Measurements from ENCODE around the gene GPR17.

GPR17 gene

GRCh38 chr2:127630096-127630863 is 15.7 kb upstream of the GPR17 start:
- no peak for DNase-seq

GRCh38 chr2:127630864-127631540 is 15.0 kb upstream of the GPR17 start:
- DNase-seq: no peak

DNA sequence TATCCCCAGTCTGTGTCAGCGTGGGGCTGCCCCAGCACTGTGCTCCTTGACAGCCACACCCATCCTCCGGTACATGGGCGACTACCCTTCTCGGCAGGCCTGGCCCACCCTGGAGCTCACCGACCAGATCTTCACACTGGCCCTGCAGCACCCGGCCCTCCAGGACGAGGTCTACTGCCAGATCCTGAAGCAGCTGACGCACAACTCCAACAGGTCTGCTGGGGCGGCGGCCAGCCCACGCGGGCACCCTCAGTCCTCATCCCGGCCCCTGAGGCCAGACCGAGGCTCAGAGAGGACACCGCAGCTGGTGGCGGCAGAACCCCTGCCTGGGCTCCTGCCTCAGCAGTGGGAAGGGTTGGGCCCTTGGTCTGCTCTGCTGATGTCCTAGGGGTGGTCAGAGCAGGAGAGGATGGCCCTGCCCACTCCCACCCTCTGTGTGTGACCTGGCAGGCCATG is 14.4 kb upstream of the GPR17 start:
- no peak for DNase-seq

GRCh38 chr2:127631997-127632581 is 13.9 kb upstream of the GPR17 start:
- DNase-seq: no peak

DNA sequence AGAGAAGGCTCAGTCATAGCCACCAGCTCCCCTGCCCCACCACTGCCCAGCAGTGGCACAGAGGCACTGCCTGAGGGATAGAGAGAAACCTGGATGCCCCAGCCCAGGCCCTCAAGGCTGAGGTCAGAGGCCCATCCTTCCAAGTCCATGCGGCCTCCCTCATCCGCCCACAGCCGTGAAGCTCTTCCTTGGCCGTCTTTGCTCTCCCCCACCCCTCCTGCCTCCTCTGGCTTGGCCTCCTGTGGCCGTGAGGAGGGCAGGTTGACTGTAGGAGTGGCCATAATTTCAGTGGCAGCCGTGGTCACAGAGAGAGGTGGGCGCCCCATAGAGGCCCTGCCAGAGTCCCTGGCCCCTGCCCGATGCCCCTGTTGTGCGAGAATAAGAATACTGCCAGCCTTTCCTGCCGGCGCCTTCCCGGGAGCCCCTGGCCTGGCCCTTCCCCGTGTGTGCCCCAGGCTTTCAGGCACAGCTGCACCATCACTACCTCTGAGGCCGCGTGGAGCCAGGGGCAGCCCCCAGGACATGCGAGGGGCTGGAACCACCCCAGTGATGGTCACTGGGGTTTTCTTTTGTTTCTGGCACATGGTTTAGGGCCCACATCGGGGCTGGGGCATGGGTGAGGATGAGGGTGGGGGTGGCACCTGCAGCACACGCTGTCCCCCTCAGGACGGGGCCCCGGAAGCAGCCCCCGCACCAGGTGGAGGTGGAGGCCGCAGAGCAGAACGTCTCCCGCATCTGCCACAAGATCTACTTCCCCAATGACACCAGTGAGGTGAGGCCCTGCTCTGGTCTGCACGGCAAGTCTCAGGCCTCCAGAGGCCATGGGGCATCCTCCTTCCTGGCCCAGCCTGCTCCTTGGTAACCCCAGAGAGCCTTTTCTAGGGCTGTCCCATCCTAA is 13.1 kb upstream of the GPR17 start:
- DNase-seq: no peak

DNA sequence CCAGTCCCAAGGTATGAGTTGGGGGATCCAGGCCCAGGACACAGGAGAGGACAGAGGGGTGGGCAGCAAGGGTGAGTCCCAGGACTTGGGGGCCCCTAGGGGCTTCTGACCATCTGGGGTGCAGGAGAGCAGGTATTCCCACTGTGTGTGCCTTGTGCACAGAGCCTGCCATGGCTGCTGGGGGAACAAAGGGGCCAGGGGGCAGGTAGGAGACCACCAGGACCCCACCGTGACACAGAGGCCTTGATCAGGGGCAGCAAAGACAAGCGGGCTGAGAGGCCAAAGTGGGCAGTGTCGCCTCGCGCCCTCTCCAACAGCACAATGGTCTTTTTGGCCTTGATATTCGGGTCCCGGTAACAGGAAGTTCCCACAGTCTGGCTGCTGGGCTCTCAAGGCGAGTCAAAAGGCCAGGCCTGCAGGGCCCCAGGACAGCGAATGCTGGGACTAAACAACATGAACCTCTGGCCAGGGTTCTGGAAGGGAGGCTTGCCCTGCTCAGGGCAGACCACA is 12.3 kb upstream of the GPR17 start:
- no peak for DNase-seq

GRCh38 chr2:127634066-127634617 is 11.8 kb upstream of the GPR17 start:
- DNase-seq: peak; percentile 91

GRCh38 chr2:127634626-127635379 is 11.2 kb upstream of the GPR17 start:
- DNase-seq: no peak

DNA sequence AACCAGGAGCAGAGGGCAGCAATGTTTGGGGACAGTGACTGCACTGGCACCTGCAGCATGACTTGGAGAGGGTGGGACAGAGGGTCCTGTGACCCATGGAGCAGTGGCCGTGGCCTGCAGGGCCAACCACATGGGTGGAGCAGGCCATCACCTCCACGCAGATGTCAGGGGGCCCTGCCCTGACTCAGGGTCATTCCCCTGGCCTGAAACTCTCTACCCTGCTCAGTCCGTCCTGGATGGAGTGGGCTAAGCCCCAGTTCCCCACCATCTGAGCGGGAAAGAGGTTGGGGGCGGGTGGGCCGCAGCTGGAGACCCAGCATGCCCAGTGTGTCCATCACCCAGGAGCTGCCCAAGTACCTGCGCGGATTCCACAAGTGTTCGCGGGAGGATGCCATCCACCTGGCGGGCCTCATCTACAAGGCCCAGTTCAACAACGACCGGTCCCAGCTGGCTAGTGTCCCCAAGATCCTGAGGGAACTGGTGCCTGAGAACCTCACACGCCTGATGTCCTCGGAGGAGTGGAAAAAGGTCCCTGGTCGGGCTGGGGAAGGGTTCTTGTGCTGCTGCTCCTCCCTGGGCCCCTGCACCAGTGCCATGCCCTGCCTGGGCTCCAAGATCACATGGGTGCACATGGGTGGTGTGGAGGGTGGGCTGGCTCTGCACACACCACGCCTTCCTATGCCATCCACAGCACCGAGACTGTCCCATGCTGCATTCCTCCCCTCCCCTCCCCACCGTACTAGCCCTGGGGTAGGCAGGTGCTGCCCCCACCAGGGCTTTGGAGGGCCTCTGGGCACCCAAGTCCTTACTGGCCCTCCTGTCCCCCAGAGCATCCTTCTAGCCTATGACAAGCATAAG is 10.3 kb upstream of the GPR17 start:
- no peak for DNase-seq

DNA sequence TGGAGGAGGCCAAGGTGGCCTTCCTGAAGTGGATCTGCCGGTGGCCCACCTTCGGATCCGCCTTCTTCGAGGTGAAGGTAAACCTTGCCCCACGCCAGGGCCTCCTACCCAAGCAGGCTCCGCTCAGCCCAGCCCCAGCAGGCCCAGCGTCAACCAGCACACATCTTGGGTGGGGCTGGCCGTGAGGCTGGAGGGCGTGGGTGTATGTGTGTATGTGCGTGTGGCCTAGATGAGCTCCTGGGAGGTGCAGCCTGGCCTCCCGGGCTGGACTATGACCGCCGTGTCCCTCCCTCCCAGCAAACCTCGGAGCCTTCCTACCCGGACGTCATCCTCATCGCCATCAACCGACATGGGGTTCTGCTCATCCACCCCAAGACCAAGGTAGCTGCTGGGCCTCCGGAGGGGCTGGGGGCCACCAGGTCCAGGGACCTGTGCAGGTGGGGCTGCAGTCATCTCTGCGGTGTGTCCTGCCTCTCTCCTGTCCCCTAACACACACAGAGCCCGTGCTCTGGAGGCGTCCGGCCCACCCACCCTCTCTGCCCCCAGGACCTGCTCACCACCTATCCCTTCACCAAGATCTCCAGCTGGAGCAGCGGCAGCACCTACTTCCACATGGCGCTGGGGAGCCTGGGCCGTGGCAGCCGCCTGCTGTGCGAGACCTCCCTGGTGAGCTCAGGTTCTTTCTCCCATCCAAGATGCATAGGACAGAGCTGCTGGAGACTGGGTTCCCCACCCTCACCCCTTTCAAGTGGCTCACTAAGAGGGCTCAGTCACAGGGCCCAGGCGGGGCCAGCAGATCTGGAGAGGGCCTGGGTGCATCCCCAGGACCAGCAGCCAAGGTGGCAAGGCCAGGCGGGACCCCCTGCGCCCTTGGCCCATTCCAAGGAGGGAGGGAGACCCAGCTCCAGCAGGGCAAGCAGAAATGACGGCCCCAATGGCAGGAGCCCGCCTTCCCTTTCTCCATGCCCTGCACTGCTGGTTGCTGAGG is 9.4 kb upstream of the GPR17 start:
- DNase-seq: no peak

DNA sequence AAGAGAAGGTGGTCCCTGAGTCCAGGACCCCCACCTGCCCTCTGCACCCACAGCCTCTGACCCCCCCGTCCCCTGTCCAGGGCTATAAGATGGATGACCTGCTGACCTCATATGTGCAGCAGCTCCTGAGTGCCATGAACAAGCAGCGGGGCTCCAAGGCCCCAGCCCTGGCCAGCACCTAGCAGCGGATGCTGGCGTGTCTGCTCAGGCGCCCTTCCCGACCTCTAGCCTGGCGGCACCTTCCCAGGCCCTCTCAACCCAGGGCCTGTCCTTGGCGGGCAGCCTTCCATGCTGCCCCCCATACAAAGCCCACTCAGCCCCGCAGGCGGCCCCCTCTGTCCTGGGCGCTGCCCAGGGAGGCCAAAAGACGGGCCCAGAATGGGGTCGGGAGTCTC is 8.7 kb upstream of the GPR17 start:
- DNase-seq: no peak

DNA sequence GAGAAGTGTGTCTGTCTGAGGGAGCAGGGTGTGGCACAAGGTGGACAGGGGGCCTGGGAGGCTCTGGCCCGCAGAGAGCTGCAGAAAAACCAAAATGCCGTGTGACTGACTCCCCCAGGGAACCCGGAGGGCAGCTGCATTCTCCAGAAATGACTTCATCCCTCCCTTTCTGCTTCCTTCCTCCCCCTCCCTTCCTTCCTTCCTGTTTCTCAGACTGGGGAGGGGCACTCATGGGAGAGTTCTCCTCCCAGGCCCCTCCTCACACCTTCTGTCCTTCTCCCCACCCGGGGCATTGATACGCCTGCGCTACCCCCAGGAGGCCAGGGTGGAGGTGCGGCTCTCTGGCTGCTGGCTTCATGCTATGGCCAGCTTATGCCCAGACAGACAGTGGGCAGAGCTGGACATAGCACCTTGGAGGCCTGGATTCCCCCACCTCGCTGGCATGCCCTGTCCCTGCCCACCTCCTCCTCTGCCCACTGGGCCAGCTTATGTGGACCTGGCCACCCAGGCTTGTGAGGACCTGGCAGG is 8.2 kb upstream of the GPR17 start:
- DNase-seq: no peak

DNA sequence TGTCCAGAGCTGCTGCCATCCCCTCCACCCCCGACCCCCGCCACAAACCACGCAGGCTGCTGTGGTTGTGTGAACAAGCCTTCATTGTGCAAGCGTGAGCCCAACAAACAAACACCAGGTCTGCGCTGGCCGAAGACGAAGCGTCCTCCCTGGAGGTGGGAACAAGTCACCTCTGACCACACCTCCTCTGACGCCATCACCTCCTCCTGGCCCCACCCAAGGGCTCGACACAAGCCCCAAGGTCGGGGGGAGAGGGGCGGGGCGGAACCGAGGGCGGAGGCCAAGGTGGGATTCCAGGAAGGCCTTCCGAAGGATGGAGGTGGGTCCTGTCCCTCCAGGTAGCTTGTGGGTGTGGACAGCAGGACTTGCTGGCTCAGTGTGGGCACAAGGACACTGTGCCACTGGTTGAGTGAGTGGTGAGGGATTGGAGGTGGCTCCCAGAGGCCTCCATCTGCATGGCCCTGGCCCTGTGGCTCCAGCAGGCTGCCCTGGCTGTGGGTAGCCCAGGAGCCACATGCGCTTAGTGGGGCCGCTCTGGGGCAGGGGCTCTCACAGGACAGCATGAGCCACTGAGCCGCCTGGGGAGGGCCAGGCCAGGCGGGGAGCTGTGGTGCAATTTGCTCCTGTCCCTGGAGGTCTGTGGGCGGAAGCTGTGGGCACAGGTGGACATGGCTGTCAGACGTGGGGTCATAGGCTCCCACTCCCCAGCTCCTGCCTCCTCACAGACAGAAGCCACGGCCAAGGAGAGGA is 7.4 kb upstream of the GPR17 start:
- no peak for DNase-seq

- DNase-seq: no peak
Observed at GRCh38 chr2:127639111-127639474, 6.9 kb upstream of the GPR17 start.

DNA sequence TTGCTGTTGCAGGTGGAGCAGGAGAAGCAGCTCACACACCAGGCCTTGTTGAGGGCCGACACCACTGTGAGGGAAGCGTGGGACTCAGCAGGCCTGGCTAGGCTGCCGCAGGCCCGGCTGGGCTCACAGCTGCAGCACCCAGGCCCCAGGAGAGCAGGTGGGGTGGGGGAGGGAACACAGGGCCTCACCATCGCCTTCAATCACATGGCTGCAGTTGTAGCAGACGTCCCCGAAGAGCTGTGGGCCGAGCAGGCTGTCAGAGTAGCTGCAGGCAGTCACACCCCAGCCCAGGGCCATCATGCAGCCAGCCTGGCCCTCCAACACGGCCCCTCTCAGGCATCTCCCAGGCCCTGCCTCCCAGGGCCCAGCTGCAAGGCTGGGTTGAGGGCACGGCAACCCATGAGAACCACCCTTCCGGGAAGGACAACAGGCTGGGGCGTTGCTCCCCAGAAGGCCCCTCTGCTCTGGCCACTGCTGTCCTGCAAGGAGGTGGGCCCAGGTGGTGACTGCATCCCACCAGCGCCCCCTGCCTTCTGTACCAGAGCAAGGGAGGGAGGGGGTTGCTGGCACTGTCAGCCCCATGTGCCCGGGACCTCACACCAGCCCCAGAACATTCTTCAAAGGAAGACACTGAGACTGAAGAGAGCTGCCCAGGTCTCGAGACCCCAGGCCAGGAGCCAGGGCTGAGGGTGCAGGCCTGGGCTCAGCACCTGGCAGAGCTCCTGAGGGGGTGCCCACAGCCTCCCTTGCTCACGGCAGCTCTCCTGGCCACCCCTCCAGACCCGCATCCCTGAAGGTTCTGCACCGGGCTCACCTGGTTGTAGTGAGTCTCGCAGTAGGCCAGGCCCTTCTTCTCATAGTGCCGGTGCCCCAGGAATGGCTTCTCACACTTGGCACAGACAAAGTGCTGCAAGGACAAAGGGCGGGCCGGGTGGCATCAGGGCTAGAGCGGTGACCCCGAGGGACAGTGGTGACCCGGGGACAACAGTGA is 5.6 kb upstream of the GPR17 start:
- DNase-seq: peak; percentile 87

DNA sequence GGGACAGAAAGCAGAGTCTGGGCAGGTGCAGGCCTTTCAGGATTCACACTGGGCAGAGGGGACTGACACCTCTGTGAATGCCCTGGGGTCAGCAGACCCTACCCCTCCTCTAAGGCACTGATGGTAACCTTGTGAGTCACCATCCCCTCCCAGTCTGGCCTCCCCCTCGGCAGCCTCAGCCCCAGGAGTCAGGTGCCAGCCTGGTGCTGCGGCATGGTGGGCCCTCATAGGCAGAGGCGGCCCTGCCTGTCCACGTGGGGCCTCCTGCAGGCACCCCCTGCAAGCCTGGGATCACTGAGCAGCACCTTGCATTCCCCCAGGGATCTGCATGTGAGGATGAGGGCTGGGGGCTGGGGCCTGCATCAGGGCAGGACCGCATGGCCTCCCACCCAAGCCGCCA is 4.8 kb upstream of the GPR17 start:
- DNase-seq: no peak

- DNase-seq: no peak
Observed at GRCh38 chr2:127641846-127642507, 4.0 kb upstream of the GPR17 start.
